Measurements from ENCODE around the gene UNC13A.

DNA sequence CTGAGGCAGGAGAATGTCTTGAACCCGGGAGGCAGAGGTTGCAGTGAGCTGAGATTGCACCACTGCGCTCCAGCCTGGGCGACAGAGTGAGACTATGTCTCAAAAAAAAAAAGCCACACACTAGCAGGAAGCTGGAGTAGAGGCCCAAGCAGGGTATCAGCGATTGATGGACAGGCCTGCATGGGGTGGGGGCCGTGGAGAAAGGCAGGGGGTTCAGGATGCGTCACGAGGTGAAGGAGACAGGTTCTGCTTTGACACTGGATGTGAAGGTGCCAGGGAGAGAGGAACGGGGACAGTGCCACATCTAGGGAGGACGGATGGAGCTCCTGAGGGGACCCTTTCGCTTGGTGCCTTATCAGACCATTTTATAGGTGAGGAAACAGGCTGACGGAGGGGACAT is 125.6 kb downstream of the UNC13A start:
- TF ChIP-seq ZNF565 (CRISPR knock-in tag; conservative IDR thresholded peaks at IDR 0.05; ENCODE audit: low read depth) = no peak
- TF ChIP-seq, protein P1, sequence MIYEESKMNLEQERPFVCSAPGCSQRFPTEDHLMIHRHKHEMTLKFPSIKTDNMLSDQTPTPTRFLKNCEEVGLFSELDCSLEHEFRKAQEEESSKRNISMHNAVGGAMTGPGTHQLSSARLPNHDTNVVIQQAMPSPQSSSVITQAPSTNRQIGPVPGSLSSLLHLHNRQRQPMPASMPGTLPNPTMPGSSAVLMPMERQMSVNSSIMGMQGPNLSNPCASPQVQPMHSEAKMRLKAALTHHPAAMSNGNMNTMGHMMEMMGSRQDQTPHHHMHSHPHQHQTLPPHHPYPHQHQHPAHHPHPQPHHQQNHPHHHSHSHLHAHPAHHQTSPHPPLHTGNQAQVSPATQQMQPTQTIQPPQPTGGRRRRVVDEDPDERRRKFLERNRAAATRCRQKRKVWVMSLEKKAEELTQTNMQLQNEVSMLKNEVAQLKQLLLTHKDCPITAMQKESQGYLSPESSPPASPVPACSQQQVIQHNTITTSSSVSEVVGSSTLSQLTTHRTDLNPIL (CRISPR knock-in tag; IDR thresholded peaks at IDR 0.05; ENCODE audit: low read depth) = no peak
- TF ChIP-seq TCF4 (CRISPR knock-in tag; IDR thresholded peaks at IDR 0.05; ENCODE audit: borderline replicate concordance) = no peak
- TF ChIP-seq, protein P2, sequence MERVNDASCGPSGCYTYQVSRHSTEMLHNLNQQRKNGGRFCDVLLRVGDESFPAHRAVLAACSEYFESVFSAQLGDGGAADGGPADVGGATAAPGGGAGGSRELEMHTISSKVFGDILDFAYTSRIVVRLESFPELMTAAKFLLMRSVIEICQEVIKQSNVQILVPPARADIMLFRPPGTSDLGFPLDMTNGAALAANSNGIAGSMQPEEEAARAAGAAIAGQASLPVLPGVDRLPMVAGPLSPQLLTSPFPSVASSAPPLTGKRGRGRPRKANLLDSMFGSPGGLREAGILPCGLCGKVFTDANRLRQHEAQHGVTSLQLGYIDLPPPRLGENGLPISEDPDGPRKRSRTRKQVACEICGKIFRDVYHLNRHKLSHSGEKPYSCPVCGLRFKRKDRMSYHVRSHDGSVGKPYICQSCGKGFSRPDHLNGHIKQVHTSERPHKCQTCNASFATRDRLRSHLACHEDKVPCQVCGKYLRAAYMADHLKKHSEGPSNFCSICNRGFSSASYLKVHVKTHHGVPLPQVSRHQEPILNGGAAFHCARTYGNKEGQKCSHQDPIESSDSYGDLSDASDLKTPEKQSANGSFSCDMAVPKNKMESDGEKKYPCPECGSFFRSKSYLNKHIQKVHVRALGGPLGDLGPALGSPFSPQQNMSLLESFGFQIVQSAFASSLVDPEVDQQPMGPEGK (CRISPR knock-in tag; IDR thresholded peaks at IDR 0.05; ENCODE audit: borderline replicate concordance) = no peak
- no peak for TF ChIP-seq ZFP30 (CRISPR knock-in tag; IDR thresholded peaks at IDR 0.05)
- no peak for TF ChIP-seq OSR1 (CRISPR knock-in tag; IDR thresholded peaks at IDR 0.05)
- TF ChIP-seq ISL1 (CRISPR knock-in tag; IDR thresholded peaks at IDR 0.05) = no peak
- no peak for TF ChIP-seq ARNTL (CRISPR knock-in tag; IDR thresholded peaks at IDR 0.05; ENCODE audit: borderline replicate concordance, low read depth)
- no peak for TF ChIP-seq BACH2 (CRISPR knock-in tag; IDR thresholded peaks at IDR 0.05; ENCODE audit: borderline replicate concordance)
- no peak for TF ChIP-seq ZC3H10 (CRISPR knock-in tag; IDR thresholded peaks at IDR 0.05)
- no peak for TF ChIP-seq GLIS3 (CRISPR knock-in tag; IDR thresholded peaks at IDR 0.05)
- TF ChIP-seq ZFP3 (CRISPR knock-in tag; IDR thresholded peaks at IDR 0.05) = no peak
- no peak for TF ChIP-seq RARB (CRISPR knock-in tag; IDR thresholded peaks at IDR 0.05)
